ENCODE results near the gene GIT1.
A peak's percentile ranks its signal among the peaks of the same experiment; 100 is the strongest.

GIT1 gene

GRCh38 chr17:29573558-29573869 is 15.9 kb downstream of the GIT1 start:
- ChIA-PET CTCF (interaction anchor here (0.7 to 0.9 kb wide), 2 partner anchors 9 to 18 kb away, joined by 3 to 4 read pairs; no protein-coding TSS in a partner anchor), POLR2A (ENCODE audit: low non-redundant PET) (no interaction called here)
- DNase-seq (ENCODE audit: low spot score), result no peak
- H3K27ac ChIP-seq, result peak overlapping the region; percentile 99
- no peak for TF ChIP-seq CTCF (conservative IDR thresholded peaks at IDR 0.05; ENCODE audit: low read depth)

- TF ChIP-seq CTCF (conservative IDR thresholded peaks at IDR 0.05; ENCODE audit: low read depth), result 0 out of 2 replicates have a peak, but pooled peaks have one; percentile 15
- ChIA-PET POLR2A (ENCODE audit: low non-redundant PET) (no interaction called here), CTCF (interaction anchor here (0.7 to 1.1 kb wide), 3 partner anchors 10 to 22 kb away, joined by 3 to 4 read pairs (median 3); no protein-coding TSS in a partner anchor)
- DNase-seq (ENCODE audit: low spot score), result no peak
- peak overlapping the region; percentile 99 for H3K27ac ChIP-seq
Observed at GRCh38 chr17:29572691-29573557, 16.5 kb downstream of the GIT1 start.

GRCh38 chr17:29571883-29572681 is 17.4 kb downstream of the GIT1 start:
- POLR2A ChIA-PET (ENCODE audit: low non-redundant PET), result no interaction called here
- CTCF ChIA-PET, result interaction anchor here (0.7 to 1.1 kb wide), 4 partner anchors 20 to 143 kb away, joined by 3 to 6 read pairs (median 4); no protein-coding TSS in a partner anchor
- DNase-seq (ENCODE audit: low spot score), result no peak
- no peak for TF ChIP-seq CTCF (conservative IDR thresholded peaks at IDR 0.05; ENCODE audit: low read depth)
- peak overlapping the region; percentile 99 for H3K27ac ChIP-seq

GRCh38 chr17:29571486-29571882 is 18.0 kb downstream of the GIT1 start:
- POLR2A ChIA-PET (ENCODE audit: low non-redundant PET), result no interaction called here
- H3K27ac ChIP-seq, result peak overlapping the region; percentile 99
- no peak for TF ChIP-seq CTCF (conservative IDR thresholded peaks at IDR 0.05; ENCODE audit: low read depth)
- no peak for DNase-seq (ENCODE audit: low spot score)
- CTCF ChIA-PET, result interaction anchor here (0.7 to 1.7 kb wide), 5 partner anchors 20 to 142 kb away, joined by 3 to 6 read pairs (median 4); no protein-coding TSS in a partner anchor

- peak overlapping the region; percentile 23; the same call in 1 of the 2 replicates for H3K27ac ChIP-seq
- ChIA-PET CTCF (interaction anchor here (0.6 to 1.7 kb wide), 2 partner anchors 10 to 21 kb away, joined by 3 to 4 read pairs; no protein-coding TSS in a partner anchor), POLR2A (ENCODE audit: low non-redundant PET) (no interaction called here)
- no peak for TF ChIP-seq CTCF (conservative IDR thresholded peaks at IDR 0.05; ENCODE audit: low read depth)
- DNase-seq (ENCODE audit: low spot score), result no peak
Observed at GRCh38 chr17:29570521-29570920, 18.9 kb downstream of the GIT1 start.
